GM13977 (cell line): Measurements from ENCODE around the gene CMPK2.

Experiments used
- DNase-seq: peaks from one replicate; pipeline ENCODE4 v3.0.0; 2012; ENCODE audit warnings: low spot score
- CTCF ChIP-seq: IDR thresholded peaks from 2 replicates; pipeline ENCODE4 v1.5.1; 2012; ENCODE audit warnings: mild to moderate bottlenecking, control low read depth; ENCODE audit not compliant: insufficient read depth; ENCODE audit errors: extremely low read depth, missing control alignments
- in situ Hi-C: fragments of 300-500 bp; cut with MboI; formaldehyde crosslinking; loops from one replicate; pipeline ENCODE4 v1.12.0; 2022; ENCODE audit warnings: low sequenced_read_pairs, low pct_unique_long_range_greater_than_20kb, mixed read lengths, inconsistent platforms; ENCODE audit not compliant: unreplicated experiment

The CMPK2 gene

GRCh38 chr2:6812857-6813530 lies 52.7 kb downstream of the CMPK2 start:
- in situ Hi-C loops, result no loop called here
- no peak for TF ChIP-seq CTCF
- no peak for DNase-seq

- in situ Hi-C loops, result no loop called here
- no peak for DNase-seq
These were observed 54.7 kb downstream of the CMPK2 start for GRCh38 chr2:6810961-6811360.

GRCh38 chr2:6808426-6808825 lies 57.3 kb downstream of the CMPK2 start:
- no peak for DNase-seq
- in situ Hi-C loops, result no loop called here
- TF ChIP-seq CTCF, result no peak

More at GRCh38 chr2:6810961-6811360, 54.7 kb downstream of the CMPK2 start:
- TF ChIP-seq CTCF, result no peak

- no peak for TF ChIP-seq CTCF
- in situ Hi-C loops, result no loop called here
- DNase-seq, result no peak
These were observed 59.1 kb downstream of the CMPK2 start for GRCh38 chr2:6806604-6807003.

GRCh38 chr2:6800553-6800952 lies 65.2 kb downstream of the CMPK2 start:
- in situ Hi-C loops, result no loop called here
- TF ChIP-seq CTCF, result no peak
- no peak for DNase-seq
